HEK293 (cell line): ENCODE data around the gene PSMB4.
A peak's percentile ranks its signal among the peaks of the same experiment; 100 is the strongest.

ENCODE experiments used
- CTCF ChIP-seq: fragments of 450-650 bp; formaldehyde crosslinking; IDR thresholded peaks from 2 replicates; pipeline ENCODE4 v1.5.1; 2016; ENCODE audit warnings: missing biosample characterization, missing genetic modification characterization
- KLF16 ChIP-seq: fragments of 450-650 bp; formaldehyde crosslinking; IDR thresholded peaks from 2 replicates; pipeline ENCODE4 v1.5.1; 2017; ENCODE audit warnings: missing biosample characterization, missing genetic modification characterization
- RBAK ChIP-seq: fragments of 450-650 bp; formaldehyde crosslinking; IDR thresholded peaks from 2 replicates; pipeline ENCODE4 v1.5.1; 2016; ENCODE audit warnings: missing biosample characterization, missing genetic modification characterization
- SCRT2 ChIP-seq: fragments of 450-650 bp; formaldehyde crosslinking; IDR thresholded peaks from 2 replicates; pipeline ENCODE4 v1.5.1; 2016; ENCODE audit warnings: missing biosample characterization, missing genetic modification characterization
- YY1 ChIP-seq: fragments of 450-650 bp; formaldehyde crosslinking; IDR thresholded peaks from 2 replicates; pipeline ENCODE4 v1.5.1; 2018; ENCODE audit warnings: missing biosample characterization, missing genetic modification characterization
- ZBTB1 ChIP-seq: fragments of 450-650 bp; formaldehyde crosslinking; IDR thresholded peaks from 2 replicates; pipeline ENCODE4 v1.5.1; 2016; ENCODE audit warnings: missing biosample characterization, missing genetic modification characterization
- ZNF146 ChIP-seq: fragments of 450-650 bp; formaldehyde crosslinking; IDR thresholded peaks from 2 replicates; pipeline ENCODE4 v1.5.1; 2016; ENCODE audit warnings: missing biosample characterization, missing genetic modification characterization
- ZNF600 ChIP-seq: fragments of 450-650 bp; formaldehyde crosslinking; IDR thresholded peaks from 2 replicates; pipeline ENCODE4 v1.5.1; 2016; ENCODE audit warnings: missing biosample characterization, missing genetic modification characterization
- ZNF76 ChIP-seq: fragments of 450-650 bp; formaldehyde crosslinking; IDR thresholded peaks from 2 replicates; pipeline ENCODE4; 2016; ENCODE audit warnings: low read depth, missing biosample characterization, missing genetic modification characterization, borderline replicate concordance
- ZNF768 ChIP-seq: fragments of 450-650 bp; formaldehyde crosslinking; IDR thresholded peaks from 2 replicates; pipeline ENCODE4 v1.5.1; 2018; ENCODE audit warnings: missing biosample characterization, mild to moderate bottlenecking, missing genetic modification characterization
- TF ChIP-seq, protein P1 (sequence below): fragments of 450-650 bp; formaldehyde crosslinking; IDR thresholded peaks from 2 replicates; pipeline ENCODE4 v1.5.1; 2016; ENCODE audit warnings: missing biosample characterization, missing genetic modification characterization
- TF ChIP-seq, protein P2 (sequence below): fragments of 450-650 bp; formaldehyde crosslinking; IDR thresholded peaks from 2 replicates; pipeline ENCODE4 v1.5.1; 2017; ENCODE audit warnings: missing biosample characterization, missing genetic modification characterization
- TF ChIP-seq, protein P3 (sequence below): fragments of 450-650 bp; IDR thresholded peaks from 2 replicates; pipeline ENCODE4 v1.5.1; 2018; ENCODE audit warnings: missing biosample characterization, missing genetic modification characterization

DNA sequence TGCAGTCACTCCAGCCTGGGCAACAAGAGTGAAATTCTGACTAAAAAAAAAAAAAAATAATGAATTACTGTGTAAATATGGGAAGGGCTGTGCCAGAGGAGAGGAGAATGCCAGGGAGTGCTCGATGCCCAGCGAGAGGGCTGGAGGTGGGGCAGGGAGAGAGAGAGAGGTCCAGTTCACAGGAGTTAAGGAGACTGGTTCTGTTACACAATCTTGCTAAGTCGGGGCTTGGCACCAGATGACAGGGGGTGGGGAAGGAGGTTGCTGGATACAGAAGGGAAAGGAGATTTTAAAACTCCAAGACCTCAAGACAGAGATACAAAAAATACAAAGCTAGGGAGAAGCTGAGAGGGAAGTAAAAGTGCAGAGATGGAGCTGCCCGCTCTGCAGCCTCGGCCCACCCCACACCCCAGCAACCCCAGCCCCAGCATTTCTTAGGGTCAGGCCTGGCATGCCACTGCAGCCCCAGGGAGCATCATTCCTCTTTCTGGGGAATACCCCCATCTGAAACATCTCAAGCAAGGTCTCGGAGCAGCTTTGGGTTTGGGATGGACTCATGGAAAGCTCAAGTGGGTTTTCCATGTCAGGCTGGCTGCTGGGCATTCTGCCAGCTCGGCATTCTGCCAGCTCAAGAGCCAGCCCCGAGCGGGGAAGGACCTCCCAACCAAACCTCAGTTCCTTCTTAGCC, 27.9 kb upstream of the PSMB4 start:
- TF ChIP-seq YY1 (no peak), RBAK (no peak), ZNF768 (tag by site-specific recombination) (no peak), CTCF (tag by site-specific recombination) (no peak), ZNF146 (no peak), ZNF76 (tag by site-specific recombination) (no peak), SCRT2 (tag by site-specific recombination) (no peak), ZNF600 (tag by site-specific recombination) (peak; percentile 80), ZBTB1 (tag by site-specific recombination) (no peak), KLF16 (tag by site-specific recombination) (no peak)
- TF ChIP-seq, protein P1, sequence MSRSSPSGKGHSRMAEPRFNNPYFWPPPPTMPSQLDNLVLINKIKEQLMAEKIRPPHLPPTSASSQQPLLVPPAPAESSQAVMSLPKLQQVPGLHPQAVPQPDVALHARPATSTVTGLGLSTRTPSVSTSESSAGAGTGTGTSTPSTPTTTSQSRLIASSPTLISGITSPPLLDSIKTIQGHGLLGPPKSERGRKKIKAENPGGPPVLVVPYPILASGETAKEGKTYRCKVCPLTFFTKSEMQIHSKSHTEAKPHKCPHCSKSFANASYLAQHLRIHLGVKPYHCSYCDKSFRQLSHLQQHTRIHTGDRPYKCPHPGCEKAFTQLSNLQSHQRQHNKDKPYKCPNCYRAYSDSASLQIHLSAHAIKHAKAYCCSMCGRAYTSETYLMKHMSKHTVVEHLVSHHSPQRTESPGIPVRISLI (tag by site-specific recombination) = no peak
- TF ChIP-seq, protein P2, sequence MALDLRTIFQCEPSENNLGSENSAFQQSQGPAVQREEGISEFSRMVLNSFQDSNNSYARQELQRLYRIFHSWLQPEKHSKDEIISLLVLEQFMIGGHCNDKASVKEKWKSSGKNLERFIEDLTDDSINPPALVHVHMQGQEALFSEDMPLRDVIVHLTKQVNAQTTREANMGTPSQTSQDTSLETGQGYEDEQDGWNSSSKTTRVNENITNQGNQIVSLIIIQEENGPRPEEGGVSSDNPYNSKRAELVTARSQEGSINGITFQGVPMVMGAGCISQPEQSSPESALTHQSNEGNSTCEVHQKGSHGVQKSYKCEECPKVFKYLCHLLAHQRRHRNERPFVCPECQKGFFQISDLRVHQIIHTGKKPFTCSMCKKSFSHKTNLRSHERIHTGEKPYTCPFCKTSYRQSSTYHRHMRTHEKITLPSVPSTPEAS = no peak
- TF ChIP-seq, protein P3, sequence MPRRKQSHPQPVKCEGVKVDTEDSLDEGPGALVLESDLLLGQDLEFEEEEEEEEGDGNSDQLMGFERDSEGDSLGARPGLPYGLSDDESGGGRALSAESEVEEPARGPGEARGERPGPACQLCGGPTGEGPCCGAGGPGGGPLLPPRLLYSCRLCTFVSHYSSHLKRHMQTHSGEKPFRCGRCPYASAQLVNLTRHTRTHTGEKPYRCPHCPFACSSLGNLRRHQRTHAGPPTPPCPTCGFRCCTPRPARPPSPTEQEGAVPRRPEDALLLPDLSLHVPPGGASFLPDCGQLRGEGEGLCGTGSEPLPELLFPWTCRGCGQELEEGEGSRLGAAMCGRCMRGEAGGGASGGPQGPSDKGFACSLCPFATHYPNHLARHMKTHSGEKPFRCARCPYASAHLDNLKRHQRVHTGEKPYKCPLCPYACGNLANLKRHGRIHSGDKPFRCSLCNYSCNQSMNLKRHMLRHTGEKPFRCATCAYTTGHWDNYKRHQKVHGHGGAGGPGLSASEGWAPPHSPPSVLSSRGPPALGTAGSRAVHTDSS = no peak
